Mesenchymal stem cell (in vitro differentiated cells and primary cell): ENCODE results near the gene JPH4.
"Not testable (repeated sequence)": the region's sequence is repeated elsewhere in the genome, so short reads cannot be mapped to it uniquely, and the experiment has no call there.

Experiments used
- DNase-seq: peaks from one replicate; pipeline ENCODE4 v3.0.0-alpha.2; 2013
- H2AFZ ChIP-seq: one replicate; pipeline ENCODE4 v1.6.1; 2013; ENCODE audit warnings: low read depth, mild to moderate bottlenecking, control low read depth, inconsistent platforms, low read length, moderate library complexity
- H2AK5ac ChIP-seq: 2 replicates; pipeline ENCODE4 v1.6.1; 2013; ENCODE audit warnings: low read length, moderate library complexity, mild to moderate bottlenecking, inconsistent platforms; ENCODE audit not compliant: severe bottlenecking
- H2BK120ac ChIP-seq: one replicate; pipeline ENCODE4 v1.6.1; 2013; ENCODE audit warnings: low read depth, mild to moderate bottlenecking, inconsistent platforms, low read length, moderate library complexity
- H2BK12ac ChIP-seq, 2 experiments: one replicate each; pipeline ENCODE4 v1.6.1; 2013; ENCODE audit warnings: inconsistent platforms in 2 of 2, low read length in 2 of 2, mild to moderate bottlenecking in 2 of 2, moderate library complexity in 2 of 2, control low read depth in 1 of 2
- H2BK15ac ChIP-seq: one replicate; pipeline ENCODE4 v1.6.1; 2013; ENCODE audit warnings: mild to moderate bottlenecking, low read depth, inconsistent platforms; ENCODE audit not compliant: poor library complexity, severe bottlenecking
- H2BK5ac ChIP-seq: 2 replicates; pipeline ENCODE4 v1.6.1; 2013; ENCODE audit warnings: low read depth, mild to moderate bottlenecking, low read length, control low read depth, inconsistent platforms; ENCODE audit not compliant: poor library complexity, severe bottlenecking
- H3K14ac ChIP-seq, 2 experiments: one replicate each; pipeline ENCODE4 v1.6.1; 2013; ENCODE audit warnings: inconsistent platforms in 2 of 2, low read length in 2 of 2, control low read depth in 1 of 2, mild to moderate bottlenecking in 1 of 2, moderate library complexity in 1 of 2
- H3K18ac ChIP-seq, 2 experiments: one replicate each; pipeline ENCODE4 v1.6.1; 2013; ENCODE audit warnings: inconsistent platforms in 2 of 2, low read length in 2 of 2, control low read depth in 1 of 2, low read depth in 1 of 2, mild to moderate bottlenecking in 1 of 2
- H3K23ac ChIP-seq, 2 experiments: one replicate each; pipeline ENCODE4 v1.6.1; 2013; ENCODE audit warnings: inconsistent platforms in 2 of 2, low read length in 2 of 2, mild to moderate bottlenecking in 2 of 2, moderate library complexity in 2 of 2, control low read depth in 1 of 2
- H3K27ac ChIP-seq: 2 replicates; pipeline ENCODE4 v1.5.1; 2013; ENCODE audit warnings: mild to moderate bottlenecking, moderate library complexity, low read length, control low read depth, inconsistent platforms; ENCODE audit not compliant: poor library complexity, severe bottlenecking
- H3K27me3 ChIP-seq, 2 experiments: 2 replicates each; pipeline versions ENCODE4 v1.6.1 to v1.7.0; 2013; ENCODE audit warnings: low read length in 2 of 2, mild to moderate bottlenecking in 2 of 2, moderate library complexity in 2 of 2, control low read depth in 1 of 2, inconsistent platforms in 1 of 2; ENCODE audit not compliant: control insufficient read depth in 1 of 2, insufficient read depth in 1 of 2
- H3K36me3 ChIP-seq, 2 experiments: 2 replicates each; pipeline versions ENCODE4 v1.6.1 to v1.7.0; 2013; ENCODE audit warnings: low read length in 2 of 2, control low read depth in 1 of 2, inconsistent platforms in 1 of 2, low read depth in 1 of 2, mild to moderate bottlenecking in 1 of 2; ENCODE audit not compliant: insufficient read depth in 2 of 2, control insufficient read depth in 1 of 2
- H3K4ac ChIP-seq, 2 experiments: one replicate each; pipeline ENCODE4 v1.6.1; 2013; ENCODE audit warnings: inconsistent platforms in 2 of 2, low read length in 2 of 2, mild to moderate bottlenecking in 2 of 2, moderate library complexity in 2 of 2, control low read depth in 1 of 2, low read depth in 1 of 2
- H3K4me1 ChIP-seq: 2 replicates; pipeline ENCODE4 v1.6.1; 2013; ENCODE audit warnings: low read depth, low read length, control low read depth; ENCODE audit not compliant: control insufficient read depth, insufficient read depth
- H3K4me2 ChIP-seq: 2 replicates; pipeline ENCODE4 v1.6.1; 2013; ENCODE audit warnings: low read length, mild to moderate bottlenecking, inconsistent platforms; ENCODE audit not compliant: poor library complexity, severe bottlenecking
- H3K4me3 ChIP-seq, 2 experiments: 2 replicates each; pipeline versions ENCODE4 v1.5.1 to v1.7.0; 2013; ENCODE audit warnings: low read length in 2 of 2, mild to moderate bottlenecking in 2 of 2, control low read depth in 1 of 2, low read depth in 1 of 2; ENCODE audit not compliant: insufficient read depth in 1 of 2
- H3K79me1 ChIP-seq: replicated peaks from 2 replicates; pipeline ENCODE4 v1.6.1; 2013; ENCODE audit warnings: mild to moderate bottlenecking, control low read depth, low read length, inconsistent platforms; ENCODE audit not compliant: poor library complexity, severe bottlenecking
- H3K9ac ChIP-seq: 2 replicates; pipeline ENCODE4 v1.7.0; 2013; ENCODE audit warnings: mild to moderate bottlenecking, low read length, moderate library complexity
- H3K9me3 ChIP-seq: 2 replicates; pipeline ENCODE4 v1.7.0; 2013; ENCODE audit warnings: mild to moderate bottlenecking, low read length; ENCODE audit not compliant: control insufficient read depth
- H4K8ac ChIP-seq: one replicate; pipeline ENCODE4 v1.6.1; 2013; ENCODE audit warnings: inconsistent platforms, mild to moderate bottlenecking, low read length, moderate library complexity
- H4K91ac ChIP-seq: one replicate; pipeline ENCODE4 v1.6.1; 2013; ENCODE audit warnings: mild to moderate bottlenecking, low read length, inconsistent platforms
- WGBS: methylation state at CpG from one replicate; pipeline ENCODE4 v1.1.7; 2013; ENCODE audit warnings: mixed read lengths; 5-methylcytosine and 5-hydroxymethylcytosine counted together

JPH4 gene

GRCh38 chr14:23589606-23590005, 11.0 kb upstream of the JPH4 start:
- Histone ChIP-seq H3K4ac (no peak overlapping the region), H3K14ac (peak overlapping the region in 1 of 2 experiments; percentile 48), H3K27me3 (peaks cover 5 to 14% of the 10 kb centered on the region in 2 experiments), H3K4me1 (no peaks in the 10 kb centered on the region), H3K4me3 (no peak overlapping the region), H4K8ac (peak overlapping the region; percentile 21), H4K91ac (no peak overlapping the region), H2AK5ac (no peak overlapping the region), H2BK120ac (no peak overlapping the region), H3K36me3 (no peaks in the 10 kb centered on the region), H3K9ac (no peak overlapping the region), H2BK15ac (no peak overlapping the region), H3K79me1 (no peaks in the 10 kb centered on the region), H3K23ac (no peak overlapping the region), H3K18ac (peak overlapping the region in 1 of 2 experiments; percentile 43), H3K4me2 (no peak overlapping the region), H3K9me3 (no peaks in the 10 kb centered on the region), H2BK5ac (no peak overlapping the region), H2AFZ (no peak overlapping the region), H2BK12ac (no peak overlapping the region), H3K27ac (no peak overlapping the region)
- DNase-seq: no peak
- 89% methylated on average over 1 of the region's 2 CpGs for WGBS

- no peak overlapping the region for H3K4me3 ChIP-seq
- no peak overlapping the region for H4K8ac ChIP-seq
- no peak overlapping the region for H2BK15ac ChIP-seq
- H2BK12ac ChIP-seq: no peak overlapping the region
- H2BK5ac ChIP-seq: no peak overlapping the region
- no peak overlapping the region for H2AK5ac ChIP-seq
- no peak overlapping the region for H3K27ac ChIP-seq
- H3K4ac ChIP-seq: no peak overlapping the region
- H3K4me1 ChIP-seq: no peaks in the 10 kb centered on the region
- no peak overlapping the region for H3K14ac ChIP-seq
- H3K23ac ChIP-seq: no peak overlapping the region
- no peak overlapping the region for H3K18ac ChIP-seq
- no peaks in the 10 kb centered on the region for H3K79me1 ChIP-seq
- WGBS: 2% methylated on average over 3 of the region's 5 CpGs
- H3K9ac ChIP-seq: no peak overlapping the region
- H3K36me3 ChIP-seq: no peaks in the 10 kb centered on the region
- DNase-seq: peak; percentile 91
- no peak overlapping the region for H3K4me2 ChIP-seq
- H3K9me3 ChIP-seq: no peaks in the 10 kb centered on the region
- H2AFZ ChIP-seq: no peak overlapping the region
- H4K91ac ChIP-seq: no peak overlapping the region
- H3K27me3 ChIP-seq: peaks cover 5 to 13% of the 10 kb centered on the region in 2 experiments
- no peak overlapping the region for H2BK120ac ChIP-seq
Measured at GRCh38 chr14:23588884-23589598, 10.5 kb upstream of the JPH4 start.

GRCh38 chr14:23584527-23585203, 6.1 kb upstream of the JPH4 start:
- not testable (repeated sequence) for H3K4me2 ChIP-seq, H4K91ac ChIP-seq, H3K4ac ChIP-seq, H3K18ac ChIP-seq, H3K36me3 ChIP-seq, H2AFZ ChIP-seq, H3K14ac ChIP-seq, H3K23ac ChIP-seq, H2BK15ac ChIP-seq, H2BK120ac ChIP-seq, H2AK5ac ChIP-seq, DNase-seq, H2BK5ac ChIP-seq, H4K8ac ChIP-seq, H3K9me3 ChIP-seq, H3K9ac ChIP-seq, H2BK12ac ChIP-seq, H3K4me1 ChIP-seq, H3K4me3 ChIP-seq, H3K79me1 ChIP-seq, H3K27ac ChIP-seq
- peaks cover 20 to 27% of the 10 kb centered on the region in 2 experiments for H3K27me3 ChIP-seq
- WGBS: 84% methylated on average over 7 of the region's 26 CpGs

GRCh38 chr14:23583761-23584526, 5.4 kb upstream of the JPH4 start:
- not testable (repeated sequence) for H3K9ac ChIP-seq

More at GRCh38 chr14:23583761-23584526, 5.4 kb upstream of the JPH4 start:
- H3K4me3 ChIP-seq, H3K79me1 ChIP-seq, H4K8ac ChIP-seq, H3K18ac ChIP-seq, H3K4me2 ChIP-seq, H2AFZ ChIP-seq, H3K23ac ChIP-seq, DNase-seq, H3K27ac ChIP-seq, H2BK120ac ChIP-seq, H3K9me3 ChIP-seq, H3K4me1 ChIP-seq, H2BK12ac ChIP-seq, H3K36me3 ChIP-seq, H4K91ac ChIP-seq, H3K4ac ChIP-seq, H3K14ac ChIP-seq, H2AK5ac ChIP-seq, H2BK5ac ChIP-seq, H2BK15ac ChIP-seq: not testable (repeated sequence)
- WGBS: 93% methylated on average over 17 of the region's 25 CpGs
- H3K27me3 ChIP-seq: peaks cover 26 to 31% of the 10 kb centered on the region in 2 experiments
